H9 (cell line): ENCODE data around the gene AQP2. TPM values are rescaled to one million over a fixed set of nuclear protein-coding genes. Genes with fewer than 3 reads are reported as not detected.
"Not testable (repeated sequence)": the region's sequence is repeated elsewhere in the genome, so short reads cannot be mapped to it uniquely, and the experiment has no call there.

Experiments
- DNase-seq: peaks from one replicate; pipeline ENCODE4 v3.0.0-alpha.2; 2017
- H2AFZ ChIP-seq: one replicate; pipeline ENCODE4 v1.6.1; 2013; ENCODE audit warnings: mild to moderate bottlenecking, low read length, control low read depth, moderate library complexity
- H2AK5ac ChIP-seq: 2 replicates; pipeline ENCODE4 v1.6.1; 2013; ENCODE audit warnings: low read length, control low read depth, mixed read lengths; ENCODE audit not compliant: insufficient read length
- H2BK120ac ChIP-seq: one replicate; pipeline ENCODE4 v1.6.1; 2013; ENCODE audit warnings: low read depth, mild to moderate bottlenecking, low read length, control low read depth, inconsistent platforms; ENCODE audit not compliant: poor library complexity, severe bottlenecking
- H2BK12ac ChIP-seq: 2 replicates; pipeline ENCODE4 v1.6.1; 2013; ENCODE audit warnings: low read length, control low read depth, mixed read lengths, low read depth; ENCODE audit not compliant: insufficient read length
- H2BK15ac ChIP-seq: 2 replicates; pipeline ENCODE4 v1.6.1; 2013; ENCODE audit warnings: low read depth, low read length, control low read depth
- H2BK20ac ChIP-seq: one replicate; pipeline ENCODE4 v1.6.1; 2013; ENCODE audit warnings: low read depth, mild to moderate bottlenecking, low read length, control low read depth, inconsistent platforms; ENCODE audit not compliant: poor library complexity, severe bottlenecking
- H2BK5ac ChIP-seq: 2 replicates; pipeline ENCODE4 v1.6.1; 2013; ENCODE audit warnings: low read length, control low read depth, mixed read lengths; ENCODE audit not compliant: insufficient read length
- H3K14ac ChIP-seq: 2 replicates; pipeline ENCODE4 v1.6.1; 2013; ENCODE audit warnings: low read length, control low read depth; ENCODE audit not compliant: insufficient read depth
- H3K18ac ChIP-seq: 2 replicates; pipeline ENCODE4 v1.6.1; 2013; ENCODE audit warnings: low read depth, mild to moderate bottlenecking, mixed read lengths, low read length, control low read depth; ENCODE audit not compliant: insufficient read length
- H3K23ac ChIP-seq: 2 replicates; pipeline ENCODE4 v1.6.1; 2013; ENCODE audit warnings: low read length, control low read depth, mixed read lengths, low read depth; ENCODE audit not compliant: insufficient read length
- H3K23me2 ChIP-seq: 2 replicates; pipeline ENCODE4 v1.6.1; 2013; ENCODE audit warnings: low read depth, mild to moderate bottlenecking, mixed read lengths, low read length, control low read depth; ENCODE audit not compliant: insufficient read length, poor library complexity, severe bottlenecking
- H3K27ac ChIP-seq: 2 replicates; pipeline ENCODE4 v1.5.1; 2013; ENCODE audit warnings: low read length, control low read depth, mixed read lengths, low read depth; ENCODE audit not compliant: insufficient read length
- H3K27me3 ChIP-seq: 2 replicates; pipeline ENCODE4 v1.6.1; 2013; ENCODE audit warnings: low read length, control low read depth, inconsistent platforms; ENCODE audit not compliant: insufficient read depth
- H3K4ac ChIP-seq: 2 replicates; pipeline ENCODE4 v1.6.1; 2013; ENCODE audit warnings: low read depth, mild to moderate bottlenecking, control low read depth, inconsistent platforms, low read length, moderate library complexity
- H3K4me1 ChIP-seq: 2 replicates; pipeline ENCODE4 v1.6.1; 2013; ENCODE audit warnings: low read length, control low read depth, inconsistent platforms; ENCODE audit not compliant: insufficient read depth
- H3K4me2 ChIP-seq: 2 replicates; pipeline ENCODE4 v1.6.1; 2013; ENCODE audit warnings: low read length, control low read depth, mixed read lengths; ENCODE audit not compliant: insufficient read length, insufficient read depth
- H3K56ac ChIP-seq: 2 replicates; pipeline ENCODE4 v1.6.1; 2013; ENCODE audit warnings: low read depth, mild to moderate bottlenecking, mixed read lengths, low read length, control low read depth; ENCODE audit not compliant: insufficient read length
- H3K79me1 ChIP-seq: 2 replicates; pipeline ENCODE4 v1.6.1; 2013; ENCODE audit warnings: low read depth, mild to moderate bottlenecking, moderate library complexity, low read length, control low read depth, inconsistent platforms; ENCODE audit not compliant: insufficient read depth, poor library complexity, severe bottlenecking
- H3K79me2 ChIP-seq: 2 replicates; pipeline ENCODE4 v1.6.1; 2013; ENCODE audit warnings: low read length, control low read depth, inconsistent platforms; ENCODE audit not compliant: insufficient read depth
- H3K9ac ChIP-seq: 2 replicates; pipeline ENCODE4 v1.6.1; 2013; ENCODE audit warnings: low read length, control low read depth, mixed read lengths; ENCODE audit not compliant: insufficient read length; ENCODE audit errors: extremely low read depth
- H3K9me3 ChIP-seq: one replicate; pipeline ENCODE4 v1.6.1; 2013; ENCODE audit warnings: low read depth, low read length, inconsistent platforms; ENCODE audit not compliant: control insufficient read depth
- H3T11ph ChIP-seq: one replicate; pipeline ENCODE4 v1.6.1; 2013; ENCODE audit warnings: mild to moderate bottlenecking, low read length, control low read depth, inconsistent platforms
- H4K20me1 ChIP-seq: one replicate; pipeline ENCODE4 v1.6.1; 2013; ENCODE audit not compliant: control insufficient read depth, insufficient read length, insufficient read depth
- H4K5ac ChIP-seq: 2 replicates; pipeline ENCODE4 v1.6.1; 2013; ENCODE audit warnings: low read depth, mild to moderate bottlenecking, mixed read lengths, low read length, control low read depth; ENCODE audit not compliant: insufficient read length
- H4K8ac ChIP-seq: replicated peaks from 2 replicates; pipeline ENCODE4 v1.6.1; 2013; ENCODE audit warnings: low read length, control low read depth, mixed read lengths, low read depth; ENCODE audit not compliant: insufficient read length
- H4K91ac ChIP-seq: 2 replicates; pipeline ENCODE4 v1.6.1; 2013; ENCODE audit warnings: low read depth, mild to moderate bottlenecking, moderate library complexity, mixed read lengths, low read length, control low read depth; ENCODE audit not compliant: insufficient read length
- H3K27ac Mint-ChIP-seq, 3 experiments: 2 replicates in 2 of 3; 3 replicates in 1 of 3; pipeline ENCODE4 v1.8.0; 2020 to 2021; ENCODE audit warnings: mixed read lengths in 3 of 3, mild to moderate bottlenecking in 1 of 3, moderate library complexity in 1 of 3
- H3K27me3 Mint-ChIP-seq: 2 replicates; pipeline ENCODE4 v1.8.0; 2021; ENCODE audit warnings: low read depth, mild to moderate bottlenecking, moderate library complexity, mixed read lengths
- H3K36me3 Mint-ChIP-seq, 3 experiments: 2 replicates in 2 of 3; 3 replicates in 1 of 3; pipeline ENCODE4 v1.8.0; 2020 to 2021; ENCODE audit warnings: low read depth in 3 of 3, mixed read lengths in 3 of 3; ENCODE audit not compliant: insufficient read depth in 1 of 3
- H3K4me1 Mint-ChIP-seq, 2 experiments: 2 replicates each; pipeline ENCODE4 v1.8.0; 2020; ENCODE audit warnings: mixed read lengths in 2 of 2
- H3K4me3 Mint-ChIP-seq, 2 experiments: 2 replicates in 1 of 2; 3 replicates in 1 of 2; pipeline ENCODE4 v1.8.0; 2020 to 2021; ENCODE audit warnings: mild to moderate bottlenecking in 2 of 2, mixed read lengths in 2 of 2, moderate library complexity in 1 of 2
- H3K9me3 Mint-ChIP-seq, 2 experiments: 2 replicates in 1 of 2; 3 replicates in 1 of 2; pipeline ENCODE4 v1.8.0; 2020; ENCODE audit warnings: mild to moderate bottlenecking in 2 of 2, mixed read lengths in 2 of 2, moderate library complexity in 1 of 2
- CTCF ChIP-seq: fragments of 200-600 bp; sonication (generic); conservative IDR thresholded peaks from 3 replicates; pipeline ENCODE4 v1.8.0; 2021; ENCODE audit warnings: antibody characterized with exemption, mild to moderate bottlenecking
- WGBS: extraction: QIAGEN DNeasy Blood & Tissue Kit; methylation state at CpG from one replicate; pipeline ENCODE4 v1.1.7; 2013; ENCODE audit warnings: missing lambda C conversion rate, low lambda C conversion rate, mixed read lengths; ENCODE audit not compliant: insufficient read length; ENCODE audit errors: extremely low coverage; 5-methylcytosine and 5-hydroxymethylcytosine counted together
- total RNA-seq: library from RNA; stranded (reverse); gene quantifications from 2 replicates; pipeline ENCODE4 v1.2.1, GENCODE V29; 2021

The AQP2 gene
- total RNA-seq, 1 experiment from 2014 or later, result not detected

DNA sequence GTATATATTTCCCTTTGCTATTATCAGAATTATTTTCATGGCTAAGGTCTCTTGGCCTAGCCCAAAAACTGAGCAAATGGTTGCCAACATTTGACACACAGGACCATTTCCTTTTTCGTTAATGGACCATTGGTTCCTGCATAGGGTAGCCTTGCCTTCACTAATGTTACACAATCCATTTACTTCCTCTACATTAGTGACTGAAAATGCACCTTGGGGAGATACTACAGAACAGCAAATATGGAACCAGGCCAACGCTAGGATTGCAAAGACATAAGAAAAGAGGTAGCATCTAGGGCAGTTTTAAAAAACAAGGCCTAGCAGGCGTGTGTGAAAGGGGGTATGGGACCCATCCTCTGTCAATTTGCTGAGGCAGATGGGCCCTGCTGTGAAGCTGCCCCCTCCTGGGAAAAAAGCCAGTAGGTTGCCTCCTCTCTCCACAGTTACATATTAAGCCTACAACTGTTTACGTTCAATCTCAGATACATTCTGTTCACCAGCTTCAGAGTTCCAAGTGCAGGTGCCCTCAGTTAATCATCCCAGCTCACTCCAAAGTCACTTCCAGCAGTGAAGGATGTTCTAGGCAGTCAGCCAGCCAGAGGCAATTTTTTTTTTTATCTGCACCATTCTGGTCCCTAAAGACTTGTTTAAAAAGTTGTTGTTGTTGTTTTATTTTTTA lies 37.2 kb downstream of the AQP2 start:
- Histone ChIP-seq H3K23ac (no peak overlapping the region), H3K79me1 (no peaks in the 10 kb centered on the region), H3K14ac (no peak overlapping the region), H3K23me2 (no peaks in the 10 kb centered on the region), H2BK15ac (no peak overlapping the region), H2BK12ac (no peak overlapping the region), H3K18ac (no peak overlapping the region), H3K27ac (no peak overlapping the region), H2BK5ac (no peak overlapping the region), H3K4me1 (no peaks in the 10 kb centered on the region; the same call in 1 of the 2 replicates), H3K27me3 (no peaks in the 10 kb centered on the region), H2BK120ac (no peak overlapping the region), H2BK20ac (no peak overlapping the region), H3K4ac (no peak overlapping the region), H3K9ac (no peak overlapping the region), H4K8ac (no peak overlapping the region), H2AK5ac (no peak overlapping the region), H3T11ph (no peak overlapping the region), H4K20me1 (peaks cover 3% of the 10 kb centered on the region), H4K5ac (no peak overlapping the region), H3K9me3 (no peaks in the 10 kb centered on the region), H3K56ac (no peak overlapping the region), H3K4me2 (no peak overlapping the region), H4K91ac (no peak overlapping the region), H2AFZ (no peak overlapping the region), H3K79me2 (no peaks in the 10 kb centered on the region)
- WGBS, result no CpG with 5 or more reads among the region's 4 CpGs
- no peak overlapping the region for H3K27ac Mint-ChIP-seq
- H3K9me3 Mint-ChIP-seq, result no peaks in the 10 kb centered on the region
- no peaks in the 10 kb centered on the region for H3K27me3 Mint-ChIP-seq
- DNase-seq, result no peak
- no peak overlapping the region for H3K4me3 Mint-ChIP-seq
- H3K4me1 Mint-ChIP-seq, result peaks cover 23% of the 10 kb centered on the region in 2 experiments
- TF ChIP-seq CTCF, result no peak
- peaks cover 15 to 45% (median 39%) of the 10 kb centered on the region in 3 experiments; a peak in 6 of 7 replicates for H3K36me3 Mint-ChIP-seq

DNA sequence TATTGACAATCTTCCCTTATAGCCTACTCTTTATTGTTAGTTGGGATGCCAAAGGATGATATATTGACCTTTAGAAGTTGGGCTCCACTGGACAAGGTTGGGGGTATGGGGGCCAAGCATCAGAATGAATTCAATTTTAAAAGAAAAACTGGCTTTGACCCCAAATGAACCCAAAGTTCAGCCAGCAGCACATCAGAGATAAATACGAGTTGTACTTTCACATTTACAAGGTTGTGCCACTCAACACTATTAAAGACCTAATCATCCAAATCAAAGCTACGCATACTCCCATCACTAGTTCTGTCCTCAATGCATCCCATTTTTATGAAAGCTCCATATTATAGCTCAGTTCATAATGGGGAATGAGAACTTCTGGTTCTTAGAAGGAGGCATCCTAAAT lies 38.9 kb downstream of the AQP2 start:
- H3K9me3 Mint-ChIP-seq, H3K9ac ChIP-seq, H3K27me3 Mint-ChIP-seq, H3K9me3 ChIP-seq, H2BK120ac ChIP-seq, H2BK5ac ChIP-seq, H3T11ph ChIP-seq, H3K23ac ChIP-seq, H3K79me1 ChIP-seq, H2AK5ac ChIP-seq, H3K4me2 ChIP-seq, H4K5ac ChIP-seq, H2AFZ ChIP-seq, H4K91ac ChIP-seq, H3K27ac ChIP-seq, H3K56ac ChIP-seq, DNase-seq, H3K27ac Mint-ChIP-seq, H2BK15ac ChIP-seq, H2BK12ac ChIP-seq, H3K27me3 ChIP-seq, H3K18ac ChIP-seq, H4K8ac ChIP-seq, H4K20me1 ChIP-seq, H3K23me2 ChIP-seq, H3K4me1 ChIP-seq, H3K79me2 ChIP-seq, H2BK20ac ChIP-seq, H3K4me3 Mint-ChIP-seq, H3K4ac ChIP-seq, H3K14ac ChIP-seq: not testable (repeated sequence)
- WGBS, result no CpG with 5 or more reads among the region's 2 CpGs
- Mint-ChIP-seq H3K36me3 (peaks cover 25 to 60% (median 53%) of the 10 kb centered on the region in 3 experiments; a peak in 6 of 7 replicates), H3K4me1 (peaks cover 21 to 22% of the 10 kb centered on the region in 2 experiments)
